AG09319 (cell line): ENCODE data around the gene GNAO1.

Experiments
- DNase-seq: peaks from one replicate; pipeline ENCODE4 v3.0.0-alpha.2; 2010; ENCODE audit warnings: low read depth; ENCODE audit errors: extremely low read depth
- TF ChIP-seq, protein P1 (sequence below): IDR thresholded peaks from 2 replicates; pipeline ENCODE4 v1.5.1; 2011; ENCODE audit warnings: low read depth, mild to moderate bottlenecking, inconsistent platforms, low read length, moderate library complexity

The GNAO1 gene

DNA sequence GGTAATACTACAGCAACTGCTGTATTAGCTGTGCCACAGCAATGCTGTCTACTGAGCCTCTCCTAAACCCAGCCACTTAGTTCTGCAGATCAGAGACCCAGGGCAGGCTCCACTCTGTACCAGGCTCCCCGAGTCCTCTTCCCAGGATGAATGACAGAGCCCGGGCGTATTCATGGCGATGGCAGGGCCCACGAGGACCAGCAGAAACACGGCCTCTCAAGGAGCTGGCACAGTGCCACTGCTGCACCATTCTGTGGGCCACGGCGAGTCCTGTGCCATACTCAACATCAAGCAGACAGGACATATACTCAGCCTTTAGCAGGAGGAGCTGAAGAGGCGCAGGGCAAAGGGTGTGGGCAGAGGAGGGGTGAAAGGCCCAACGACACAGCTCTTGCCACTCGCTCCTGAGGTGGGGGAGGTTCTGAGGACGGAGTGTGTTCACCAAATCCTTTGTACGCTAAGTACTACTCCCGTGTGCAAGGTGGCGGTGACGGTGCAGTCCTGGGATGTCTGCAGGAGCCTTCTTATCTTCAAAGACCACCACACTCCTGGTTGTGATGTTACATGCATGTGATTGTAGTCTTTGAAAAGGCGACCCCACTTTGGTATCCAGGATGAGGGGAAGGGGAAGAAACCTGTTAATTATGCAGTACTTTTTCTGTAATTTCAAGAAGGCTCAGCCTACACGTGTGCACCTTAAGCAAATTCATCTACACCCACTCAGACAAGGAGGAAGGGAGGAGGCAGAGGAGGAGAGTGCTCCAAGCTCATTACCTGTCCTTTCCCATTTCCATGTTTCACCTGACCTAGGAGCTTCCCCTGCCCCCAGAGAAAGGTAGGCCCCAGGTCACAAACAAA lies 136.0 kb downstream of the GNAO1 start:
- DNase-seq = no peak

DNA sequence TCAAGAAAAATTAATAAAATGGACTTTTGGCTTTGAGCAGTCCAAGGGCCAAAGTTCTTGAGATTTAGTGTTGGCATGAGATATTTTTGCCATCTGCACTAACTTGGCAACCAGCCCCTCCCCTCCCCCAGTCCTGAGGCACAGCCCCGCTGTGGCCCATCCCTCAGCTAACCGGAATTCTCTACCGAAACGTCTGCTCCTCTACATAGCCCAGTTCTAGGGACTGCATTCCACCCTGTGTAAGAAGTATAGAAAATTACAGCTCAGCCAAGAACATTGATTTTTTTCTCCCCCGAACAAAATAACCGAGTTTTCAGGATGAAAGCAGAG lies 136.6 kb downstream of the GNAO1 start:
- DNase-seq = no peak

More for the DNA sequence above, 136.0 kb downstream of the GNAO1 start:
- TF ChIP-seq, protein P1, sequence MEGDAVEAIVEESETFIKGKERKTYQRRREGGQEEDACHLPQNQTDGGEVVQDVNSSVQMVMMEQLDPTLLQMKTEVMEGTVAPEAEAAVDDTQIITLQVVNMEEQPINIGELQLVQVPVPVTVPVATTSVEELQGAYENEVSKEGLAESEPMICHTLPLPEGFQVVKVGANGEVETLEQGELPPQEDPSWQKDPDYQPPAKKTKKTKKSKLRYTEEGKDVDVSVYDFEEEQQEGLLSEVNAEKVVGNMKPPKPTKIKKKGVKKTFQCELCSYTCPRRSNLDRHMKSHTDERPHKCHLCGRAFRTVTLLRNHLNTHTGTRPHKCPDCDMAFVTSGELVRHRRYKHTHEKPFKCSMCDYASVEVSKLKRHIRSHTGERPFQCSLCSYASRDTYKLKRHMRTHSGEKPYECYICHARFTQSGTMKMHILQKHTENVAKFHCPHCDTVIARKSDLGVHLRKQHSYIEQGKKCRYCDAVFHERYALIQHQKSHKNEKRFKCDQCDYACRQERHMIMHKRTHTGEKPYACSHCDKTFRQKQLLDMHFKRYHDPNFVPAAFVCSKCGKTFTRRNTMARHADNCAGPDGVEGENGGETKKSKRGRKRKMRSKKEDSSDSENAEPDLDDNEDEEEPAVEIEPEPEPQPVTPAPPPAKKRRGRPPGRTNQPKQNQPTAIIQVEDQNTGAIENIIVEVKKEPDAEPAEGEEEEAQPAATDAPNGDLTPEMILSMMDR = no peak

GRCh38 chr16:56328276-56329022 lies 137.2 kb downstream of the GNAO1 start:
- TF ChIP-seq, protein P1 = no peak
- DNase-seq = no peak

More for the DNA sequence above, 136.6 kb downstream of the GNAO1 start:
- TF ChIP-seq, protein P1 = no peak

DNA sequence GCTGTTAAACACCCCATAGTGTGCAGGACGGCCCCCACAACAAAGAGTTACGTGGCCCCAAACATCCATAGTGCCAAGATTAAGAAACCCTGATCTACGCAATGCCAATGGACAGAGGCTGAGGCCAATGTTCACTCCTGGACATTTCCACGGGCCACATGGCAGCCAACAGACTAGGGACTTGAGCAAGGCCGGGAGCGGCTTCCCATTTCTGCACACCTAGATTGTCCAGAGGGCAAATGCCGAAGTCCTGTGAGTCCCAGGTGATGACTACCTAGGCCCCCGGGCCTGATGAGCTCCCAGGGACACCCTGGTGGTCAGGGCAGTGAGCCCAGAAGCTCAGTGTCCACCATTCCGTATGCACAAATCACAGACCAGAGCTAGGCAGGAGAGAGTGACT lies 138.6 kb downstream of the GNAO1 start:
- TF ChIP-seq, protein P1 = no peak
- DNase-seq = no peak

DNA sequence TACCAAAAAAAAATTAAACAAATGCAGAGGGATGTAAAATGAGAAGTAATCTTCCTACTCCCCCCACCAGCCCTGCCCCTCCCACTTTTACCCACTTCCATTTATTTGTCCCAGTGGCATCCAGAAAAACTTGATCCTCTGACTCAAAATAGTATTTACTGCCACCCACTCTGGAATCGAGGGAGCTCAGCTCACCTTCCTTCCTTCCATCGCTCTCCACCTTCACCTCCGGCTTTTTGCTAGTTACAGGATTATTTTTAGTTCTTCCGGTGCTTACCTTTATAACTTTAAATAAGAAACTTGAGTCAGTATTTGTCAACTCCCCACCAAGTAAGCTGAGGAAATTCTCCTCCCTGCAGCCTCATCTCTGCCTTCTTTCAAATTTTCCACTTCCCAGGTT lies 139.2 kb downstream of the GNAO1 start:
- no peak for DNase-seq
- TF ChIP-seq, protein P1 = no peak

- DNase-seq = no peak
Observed at GRCh38 chr16:56331399-56331798, 140.1 kb downstream of the GNAO1 start.

More at GRCh38 chr16:56331399-56331798, 140.1 kb downstream of the GNAO1 start:
- TF ChIP-seq, protein P1 = no peak
